ENCODE results near the gene C1QTNF8. TPM values are rescaled to one million over a fixed set of nuclear protein-coding genes. Genes with fewer than 3 reads are reported as not detected.

The C1QTNF8 gene, protein sequence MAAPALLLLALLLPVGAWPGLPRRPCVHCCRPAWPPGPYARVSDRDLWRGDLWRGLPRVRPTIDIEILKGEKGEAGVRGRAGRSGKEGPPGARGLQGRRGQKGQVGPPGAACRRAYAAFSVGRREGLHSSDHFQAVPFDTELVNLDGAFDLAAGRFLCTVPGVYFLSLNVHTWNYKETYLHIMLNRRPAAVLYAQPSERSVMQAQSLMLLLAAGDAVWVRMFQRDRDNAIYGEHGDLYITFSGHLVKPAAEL
- not detected in 2 replicates for total RNA-seq

DNA sequence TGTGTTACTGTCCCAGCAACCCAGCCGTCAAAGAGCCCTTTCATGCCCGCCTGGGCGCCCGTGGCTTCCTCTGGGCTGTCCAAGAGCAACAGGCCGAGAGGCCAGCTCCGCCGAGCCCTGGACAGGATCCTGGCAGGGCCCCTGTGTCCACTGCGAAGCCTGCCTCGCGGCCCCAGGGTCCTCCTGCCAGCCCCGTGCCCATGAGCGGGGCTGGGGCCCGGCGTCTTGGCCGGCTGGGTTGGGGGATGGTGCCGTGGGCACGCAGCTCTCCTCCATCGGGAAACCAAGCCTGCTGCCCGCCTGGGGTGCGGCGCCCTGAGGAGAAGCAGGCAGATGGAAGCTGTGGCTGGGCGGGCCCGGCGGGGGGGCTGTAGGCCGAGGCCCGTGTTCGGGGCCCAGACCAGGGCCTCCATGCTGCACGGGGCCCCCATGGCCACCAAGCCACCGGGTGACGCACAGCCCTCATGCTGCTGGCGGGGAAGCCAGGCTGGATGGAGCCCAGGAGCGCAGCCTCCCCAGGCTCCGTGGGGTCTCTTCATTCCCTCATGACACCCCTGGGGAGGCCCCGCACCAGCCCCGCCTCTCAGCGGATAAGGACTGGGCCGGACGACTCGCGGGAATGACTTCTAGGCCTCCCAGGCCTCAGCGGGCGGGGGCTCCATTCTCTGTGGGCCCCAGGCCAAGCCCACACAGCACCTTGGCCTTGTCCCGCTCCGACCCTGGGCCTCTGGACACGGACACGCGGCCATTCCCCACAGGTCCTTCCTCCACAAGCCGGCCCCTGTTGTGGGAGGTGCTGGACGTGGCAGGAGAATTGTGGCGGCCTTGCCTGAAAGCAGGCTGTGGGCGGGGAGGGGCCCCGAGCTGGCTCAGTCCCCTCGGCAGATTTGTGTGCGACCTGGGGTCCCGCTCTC lies at the start of gene C1QTNF8:
Gene C1QTNF8 (minus strand): TSS at position 76 of the 914 bp plus-strand sequence. CDS start 1,322 bp downstream, outside the sequence.

DNA sequence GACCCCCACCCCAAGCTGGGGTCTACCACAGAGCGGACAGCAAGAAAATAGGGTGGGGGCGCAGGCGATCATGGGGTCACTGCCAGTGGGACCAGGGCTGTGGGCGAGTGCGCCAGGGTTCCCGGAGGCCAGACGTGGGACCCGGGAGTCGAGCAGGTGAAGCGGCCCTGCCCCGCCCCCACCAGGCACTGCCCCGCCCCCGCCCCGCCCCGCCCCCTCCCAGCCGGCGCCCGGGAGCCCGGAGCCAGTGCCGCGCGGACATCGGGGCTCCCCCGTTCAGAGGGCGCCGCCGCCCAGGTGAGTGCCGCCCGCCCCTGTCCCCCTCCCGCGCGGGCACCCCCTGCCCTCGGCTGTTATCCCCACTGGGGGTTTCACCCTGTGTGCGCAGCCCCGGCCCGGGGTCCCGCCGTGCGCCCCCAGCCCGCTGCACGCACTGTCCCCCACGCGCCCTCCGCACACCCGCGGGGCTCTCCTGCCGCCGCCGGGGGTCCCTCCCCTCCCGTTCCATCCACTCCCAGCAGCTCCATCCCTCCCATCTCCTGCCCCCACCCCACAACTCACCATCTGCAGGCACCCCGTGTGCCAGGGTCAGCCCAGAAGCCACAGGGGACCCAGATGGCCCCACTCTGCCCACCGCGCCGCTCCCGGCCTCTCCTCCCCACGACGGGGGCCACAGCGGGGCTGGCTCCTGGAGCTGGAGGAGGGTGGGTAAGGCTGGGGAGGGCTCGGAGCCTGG lies 23.4 kb downstream of the C1QTNF8 start, which contains the start of gene SSTR5:
Gene SSTR5 (plus strand): TSS at position 222 of the 736 bp plus-strand sequence. CDS start 6,122 bp downstream, outside the sequence.

Other genes starting within 250 kb of the C1QTNF8 start
- gene LMF1, start 125.3 kb downstream of the C1QTNF8 start, total RNA-seq: 17.4 and 19.4 TPM in 2 replicates
- 0.70 and 1.1 TPM in 2 replicates for gene SOX8, start 114.5 kb downstream of the C1QTNF8 start, total RNA-seq
- gene SSTR5, start 23.5 kb downstream of the C1QTNF8 start, total RNA-seq: not detected in 2 replicates
- gene CACNA1H, start 56.9 kb upstream of the C1QTNF8 start, total RNA-seq: 2.6 and 2.8 TPM in 2 replicates
- gene TPSG1, start 129.0 kb upstream of the C1QTNF8 start, total RNA-seq: not detected in 2 replicates
- not detected in 2 replicates for gene TPSB2, start 133.9 kb upstream of the C1QTNF8 start, total RNA-seq
- gene TPSAB1, start 144.5 kb upstream of the C1QTNF8 start, total RNA-seq: not detected in 2 replicates
- gene TPSD1, start 159.8 kb upstream of the C1QTNF8 start, total RNA-seq: not detected in 2 replicates
- 34.5 and 67.3 TPM in 2 replicates for gene UBE2I, start 213.4 kb upstream of the C1QTNF8 start, total RNA-seq
- gene BAIAP3, start 237.4 kb upstream of the C1QTNF8 start, total RNA-seq: 0.09 and 0.12 TPM in 2 replicates

Data from pericardium fibroblast (primary cell).